Memory B cell (primary cell): ENCODE results near the gene SPRTN.

ENCODE experiments used
- ATAC-seq: fragments of 150-1000 bp; cut with Tn5 transposase; 2 replicates; pipeline ENCODE4 v1.10.0; 2021; ENCODE audit warnings: low read depth, mild to moderate bottlenecking, moderate library complexity
- DNase-seq, 2 donors: peaks; one replicate each; pipeline ENCODE4 v3.0.0; 2022; ENCODE audit warnings: low spot score in 2 of 2
- H3K27ac Mint-ChIP-seq: one replicate; pipeline ENCODE4 v1.8.0; 2022; ENCODE audit warnings: mild to moderate bottlenecking, moderate library complexity, mixed read lengths
- H3K27me3 Mint-ChIP-seq: one replicate; pipeline ENCODE4 v1.8.0; 2022; ENCODE audit warnings: mixed read lengths
- H3K36me3 Mint-ChIP-seq: one replicate; pipeline ENCODE4 v1.8.0; 2022; ENCODE audit warnings: mild to moderate bottlenecking, mixed read lengths
- H3K4me1 Mint-ChIP-seq: one replicate; pipeline ENCODE4 v1.8.0; 2022; ENCODE audit warnings: mixed read lengths
- H3K4me3 Mint-ChIP-seq: one replicate; pipeline ENCODE4 v1.8.0; 2022; ENCODE audit warnings: mild to moderate bottlenecking, moderate library complexity, mixed read lengths
- H3K9me3 Mint-ChIP-seq: one replicate; pipeline ENCODE4 v1.8.0; 2022; ENCODE audit warnings: mixed read lengths

Gene SPRTN

GRCh38 chr1:231338270-231339128 lies at the start of gene SPRTN:
Gene SPRTN (plus strand): TSS chr1:231338293. CDS start chr1:231338384, 91 bp downstream.
- ATAC-seq (no peak), DNase-seq (no peak)
- Mint-ChIP-seq H3K9me3 (no peaks in the 10 kb centered on the region), H3K27ac (peak within 1 kb of the TSS; percentile 100), H3K27me3 (no peaks in the 10 kb centered on the region), H3K4me3 (peak within 1 kb of the TSS; percentile 99), H3K36me3 (peaks cover 17% of the 10 kb centered on the region), H3K4me1 (peaks cover 28% of the 10 kb centered on the region)

GRCh38 chr1:231295938-231296337 lies 42.2 kb upstream of the SPRTN start:
- ATAC-seq (no peak), DNase-seq (no peak)
- no peaks in the 10 kb centered on the region for H3K36me3 Mint-ChIP-seq
- H3K27ac Mint-ChIP-seq: no peak overlapping the region
- no peaks in the 10 kb centered on the region for H3K27me3 Mint-ChIP-seq
- H3K9me3 Mint-ChIP-seq: no peaks in the 10 kb centered on the region
- H3K4me3 Mint-ChIP-seq: no peak overlapping the region
- no peaks in the 10 kb centered on the region for H3K4me1 Mint-ChIP-seq

DNA sequence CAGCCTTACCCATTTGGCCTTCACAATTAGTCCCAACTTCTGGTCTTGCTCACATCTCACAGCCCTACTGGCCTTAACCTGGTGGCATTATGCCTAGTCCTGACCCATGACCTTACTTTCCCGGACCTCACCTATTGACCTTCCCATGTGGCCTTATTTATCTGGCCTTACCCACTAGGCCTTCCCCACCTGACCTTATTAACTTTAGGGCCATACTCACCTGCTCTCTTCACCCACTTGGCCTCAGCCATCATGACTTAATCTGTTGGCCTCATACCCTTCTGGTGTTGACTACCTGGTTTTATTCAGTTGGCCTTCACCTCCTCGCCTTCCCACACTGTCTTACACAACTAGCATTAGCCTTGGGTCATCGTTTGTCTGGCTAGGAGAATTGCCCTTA lies 36.1 kb upstream of the SPRTN start:
- ATAC-seq (no peak), DNase-seq (no peak)
- H3K36me3 Mint-ChIP-seq: no peaks in the 10 kb centered on the region
- no peak overlapping the region for H3K4me3 Mint-ChIP-seq
- no peaks in the 10 kb centered on the region for H3K4me1 Mint-ChIP-seq
- H3K9me3 Mint-ChIP-seq: no peaks in the 10 kb centered on the region
- no peaks in the 10 kb centered on the region for H3K27me3 Mint-ChIP-seq
- no peak overlapping the region for H3K27ac Mint-ChIP-seq

GRCh38 chr1:231310391-231310934 lies 27.6 kb upstream of the SPRTN start:
- Mint-ChIP-seq H3K27me3 (no peaks in the 10 kb centered on the region), H3K36me3 (peaks cover 3% of the 10 kb centered on the region), H3K4me1 (no peaks in the 10 kb centered on the region), H3K9me3 (no peaks in the 10 kb centered on the region), H3K4me3 (no peak overlapping the region), H3K27ac (no peak overlapping the region)
- DNase-seq (no peak), ATAC-seq (no peak)

DNA sequence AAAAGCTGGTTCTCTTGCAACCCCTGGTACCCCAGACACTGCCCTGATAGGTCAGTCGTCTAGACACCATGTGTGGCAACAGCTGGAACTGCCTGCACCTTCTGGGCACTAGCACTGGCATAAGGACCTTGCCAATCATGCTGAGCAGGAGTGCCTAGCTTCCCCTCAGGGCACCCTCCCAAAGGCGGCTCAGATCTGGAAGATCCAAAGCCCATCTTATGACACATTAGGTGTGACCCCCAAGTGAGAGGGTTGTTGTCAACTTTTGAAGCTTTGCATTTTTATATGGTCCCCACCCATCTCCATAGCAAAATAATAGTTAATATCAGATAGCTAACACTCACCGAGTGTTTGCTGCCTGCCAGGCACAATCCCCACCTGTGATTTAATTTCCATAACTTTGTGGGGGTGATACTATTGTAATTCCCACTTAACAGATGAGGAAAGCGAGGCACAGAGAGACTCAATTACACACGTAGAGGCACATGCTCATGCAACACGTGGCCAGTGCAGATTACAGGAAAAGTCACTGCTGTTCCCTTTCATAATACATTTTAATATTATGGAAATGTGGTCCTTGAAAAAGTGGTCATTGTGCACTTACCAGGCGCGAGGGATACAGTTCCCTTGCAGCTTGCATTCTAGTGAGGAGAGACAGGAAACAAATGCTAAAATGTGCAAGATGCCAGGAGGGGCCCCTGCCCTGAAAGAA lies 26.2 kb upstream of the SPRTN start:
- DNase-seq (no peak), ATAC-seq (no peak)
- H3K27ac Mint-ChIP-seq: no peak overlapping the region
- H3K36me3 Mint-ChIP-seq: peaks cover 3% of the 10 kb centered on the region
- no peaks in the 10 kb centered on the region for H3K9me3 Mint-ChIP-seq
- H3K27me3 Mint-ChIP-seq: no peaks in the 10 kb centered on the region
- peaks cover 4% of the 10 kb centered on the region for H3K4me1 Mint-ChIP-seq
- H3K4me3 Mint-ChIP-seq: no peak overlapping the region

- no peak overlapping the region for H3K27ac Mint-ChIP-seq
- ATAC-seq (no peak), DNase-seq (no peak)
- H3K9me3 Mint-ChIP-seq: no peaks in the 10 kb centered on the region
- no peaks in the 10 kb centered on the region for H3K27me3 Mint-ChIP-seq
- peaks cover 3% of the 10 kb centered on the region for H3K36me3 Mint-ChIP-seq
- H3K4me1 Mint-ChIP-seq: peaks cover 4% of the 10 kb centered on the region
- no peak overlapping the region for H3K4me3 Mint-ChIP-seq
Measured at GRCh38 chr1:231312432-231312788, 25.7 kb upstream of the SPRTN start.

DNA sequence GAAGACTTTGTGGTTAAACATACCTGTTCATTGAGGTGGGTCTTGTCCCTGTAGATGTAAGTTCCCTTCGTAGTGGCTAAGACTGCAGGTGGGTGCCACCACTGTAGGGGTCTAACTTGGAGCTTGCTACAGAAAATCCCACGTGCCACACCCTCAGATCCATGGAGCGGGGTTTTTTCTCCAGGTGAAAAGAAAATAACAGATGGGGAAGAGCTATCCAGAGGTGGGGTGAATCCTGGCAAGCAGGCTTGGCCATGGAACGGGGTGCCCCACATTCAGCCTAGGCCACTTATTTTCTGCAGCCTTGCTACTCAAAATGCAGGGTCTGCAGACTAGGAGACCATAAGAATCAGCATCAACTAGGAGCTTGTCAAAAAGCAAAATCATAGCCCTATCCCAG lies 24.4 kb upstream of the SPRTN start:
- Mint-ChIP-seq H3K27me3 (no peaks in the 10 kb centered on the region), H3K9me3 (no peaks in the 10 kb centered on the region), H3K36me3 (peaks cover 3% of the 10 kb centered on the region), H3K27ac (no peak overlapping the region), H3K4me3 (no peak overlapping the region), H3K4me1 (peaks cover 4% of the 10 kb centered on the region)
- DNase-seq (no peak), ATAC-seq (no peak)

- Mint-ChIP-seq H3K4me1 (peaks cover 4% of the 10 kb centered on the region), H3K27ac (no peak overlapping the region), H3K4me3 (no peak overlapping the region), H3K9me3 (no peaks in the 10 kb centered on the region), H3K27me3 (no peaks in the 10 kb centered on the region), H3K36me3 (peaks cover 3% of the 10 kb centered on the region)
- ATAC-seq (peak; percentile 82), DNase-seq (peak; percentile 21 to 30)
Measured at GRCh38 chr1:231315887-231316286, 22.2 kb upstream of the SPRTN start.

DNA sequence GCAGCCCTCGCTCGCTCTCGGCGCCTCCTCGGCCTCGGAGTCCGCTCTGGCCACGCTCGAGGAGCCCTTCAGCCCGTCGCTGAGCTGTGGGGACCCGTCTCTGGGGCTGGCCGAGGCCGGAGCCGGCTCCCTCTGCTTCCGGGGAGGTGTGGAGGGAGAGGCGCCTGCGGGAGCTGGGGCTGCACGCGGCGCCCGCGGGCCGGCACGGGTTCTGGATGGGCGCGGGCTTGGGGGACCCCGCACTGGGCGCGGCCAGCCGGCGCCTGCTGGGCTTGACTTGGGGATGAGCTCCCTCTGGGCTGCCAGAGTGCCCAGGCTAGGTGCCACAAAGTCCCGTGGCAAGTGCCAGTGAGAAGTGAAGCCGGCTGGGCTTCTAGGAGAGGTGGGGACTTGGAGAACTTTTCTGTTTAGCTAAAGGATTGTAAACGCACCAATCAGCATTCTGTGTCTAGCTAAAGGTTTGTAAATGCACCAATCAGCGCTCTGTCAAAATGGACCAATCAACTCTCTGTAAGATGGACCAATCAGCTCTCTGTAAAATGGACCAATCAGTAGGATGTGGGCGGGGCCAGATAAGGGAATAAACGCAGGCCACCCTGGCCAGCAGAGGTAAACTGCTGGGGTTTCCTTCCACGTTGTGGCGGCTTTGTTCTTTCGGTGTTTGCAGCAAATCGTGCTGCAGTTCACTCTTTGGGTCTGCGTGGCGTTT lies 20.6 kb upstream of the SPRTN start:
- H3K4me1 Mint-ChIP-seq: peaks cover 4% of the 10 kb centered on the region
- H3K4me3 Mint-ChIP-seq: no peak overlapping the region
- no peaks in the 10 kb centered on the region for H3K9me3 Mint-ChIP-seq
- no peaks in the 10 kb centered on the region for H3K27me3 Mint-ChIP-seq
- ATAC-seq (no peak), DNase-seq (no peak)
- H3K27ac Mint-ChIP-seq: no peak overlapping the region
- no peaks in the 10 kb centered on the region for H3K36me3 Mint-ChIP-seq

DNA sequence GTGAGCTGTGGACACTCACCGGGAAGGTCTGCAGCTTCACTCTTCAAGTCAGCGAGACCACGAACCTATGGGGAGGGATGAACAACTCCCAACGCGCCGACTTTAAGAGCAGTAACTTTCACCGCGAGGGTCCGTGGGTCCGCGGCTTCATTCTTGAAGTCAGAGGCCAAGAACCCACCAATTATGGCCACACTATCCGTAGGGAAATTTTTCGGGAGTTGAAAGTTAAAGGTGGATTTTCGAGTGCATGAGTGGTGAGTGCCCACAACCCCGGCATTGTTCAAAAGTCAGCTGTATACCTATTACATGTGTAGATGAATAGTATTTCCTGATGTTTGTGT lies 20.1 kb upstream of the SPRTN start:
- Mint-ChIP-seq H3K27ac (no peak overlapping the region), H3K36me3 (no peaks in the 10 kb centered on the region), H3K9me3 (no peaks in the 10 kb centered on the region), H3K4me3 (no peak overlapping the region), H3K4me1 (peaks cover 4% of the 10 kb centered on the region), H3K27me3 (no peaks in the 10 kb centered on the region)
- ATAC-seq: no peak
- DNase-seq: no peak

- no peak overlapping the region for H3K27ac Mint-ChIP-seq
- DNase-seq (no peak), ATAC-seq (no peak)
- peaks cover 4% of the 10 kb centered on the region for H3K4me1 Mint-ChIP-seq
- no peaks in the 10 kb centered on the region for H3K9me3 Mint-ChIP-seq
- H3K36me3 Mint-ChIP-seq: no peaks in the 10 kb centered on the region
- H3K4me3 Mint-ChIP-seq: no peak overlapping the region
- H3K27me3 Mint-ChIP-seq: no peaks in the 10 kb centered on the region
Measured at GRCh38 chr1:231318568-231318967, 19.5 kb upstream of the SPRTN start.

GRCh38 chr1:231319080-231319479 lies 19.0 kb upstream of the SPRTN start:
- no peak for DNase-seq
- H3K36me3 Mint-ChIP-seq: no peaks in the 10 kb centered on the region

GRCh38 chr1:231322880-231323530 lies 15.1 kb upstream of the SPRTN start:
- no peak overlapping the region for H3K27ac Mint-ChIP-seq

More at GRCh38 chr1:231319080-231319479, 19.0 kb upstream of the SPRTN start:
- Mint-ChIP-seq H3K27ac (no peak overlapping the region), H3K4me3 (no peak overlapping the region), H3K27me3 (no peaks in the 10 kb centered on the region), H3K9me3 (no peaks in the 10 kb centered on the region), H3K4me1 (peaks cover 4% of the 10 kb centered on the region)
- no peak for ATAC-seq

GRCh38 chr1:231324660-231325059 lies 13.4 kb upstream of the SPRTN start:
- Mint-ChIP-seq H3K9me3 (no peaks in the 10 kb centered on the region), H3K27me3 (no peaks in the 10 kb centered on the region), H3K36me3 (peaks cover 1% of the 10 kb centered on the region), H3K27ac (no peak overlapping the region), H3K4me1 (peaks cover 3% of the 10 kb centered on the region), H3K4me3 (no peak overlapping the region)
- ATAC-seq (no peak), DNase-seq (no peak)

More at GRCh38 chr1:231322880-231323530, 15.1 kb upstream of the SPRTN start:
- no peak overlapping the region for H3K4me3 Mint-ChIP-seq
- H3K27me3 Mint-ChIP-seq: no peaks in the 10 kb centered on the region
- H3K4me1 Mint-ChIP-seq: no peaks in the 10 kb centered on the region
- H3K9me3 Mint-ChIP-seq: no peaks in the 10 kb centered on the region
- ATAC-seq (no peak), DNase-seq (no peak)
- no peaks in the 10 kb centered on the region for H3K36me3 Mint-ChIP-seq
